ENCODE data around the gene SMIM20. TPM values are rescaled to one million over a fixed set of nuclear protein-coding genes. Genes with fewer than 3 reads are reported as not detected.

Gene SMIM20
- total RNA-seq, 2 experiments from 2014 or later = 44.0 to 53.8 TPM

- DNase-seq (ENCODE audit: low spot score) = no peak
- no peaks in the 10 kb centered on the region for H3K9me3 ChIP-seq (ENCODE audit: low read length)
- H3K4me2 ChIP-seq (ENCODE audit: low read length) = no peak overlapping the region
- peaks cover 17% of the 10 kb centered on the region for H3K79me2 ChIP-seq (ENCODE audit: insufficient read depth, low read depth, low read length)
- ChIA-PET POLR2A (interaction anchor here (0.6 to 4.9 kb wide), 8 partner anchors 10 to 52 kb away, joined by 3 to 43 read pairs (median 12); no protein-coding TSS in a partner anchor), CTCF (ENCODE audit: unreplicated experiment) (interaction anchor here (1.1 kb wide), 1 partner anchor 16 kb away, joined by 3 read pairs; no protein-coding TSS in a partner anchor)
- no TSS peak for BruUV-seq (replicated peaks)
- no peak overlapping the region for H3K27ac ChIP-seq (ENCODE audit: low read depth, low read length, poor library complexity, severe bottlenecking)
- TF ChIP-seq EZH2phosphoT487 (IDR thresholded peaks at IDR 0.05; ENCODE audit: borderline replicate concordance, low read depth, low read length) = no peak
- TF ChIP-seq CTCF (conservative IDR thresholded peaks at IDR 0.05; ENCODE audit: low read length) = no peak
- no peaks in the 10 kb centered on the region for H4K20me1 ChIP-seq (ENCODE audit: insufficient read depth, low read length)
- no peaks in the 10 kb centered on the region for H3K9me2 ChIP-seq (ENCODE audit: insufficient read depth, low read length)
- no peak overlapping the region for H2AFZ ChIP-seq (ENCODE audit: low read length)
- H3K4me3 ChIP-seq (ENCODE audit: low read depth, low read length, poor library complexity, severe bottlenecking) = no peak overlapping the region
- intact Hi-C loops (cut with micrococcal nuclease; ENCODE audit: unreplicated experiment) = loop anchor here (5.0 kb wide), 1 partner anchor 411 kb away; the partner anchor contains the start of gene RBPJ
- peaks cover 25% of the 10 kb centered on the region for H3K4me1 ChIP-seq (ENCODE audit: insufficient read depth, low read length, poor library complexity, severe bottlenecking)
- peaks cover 19% of the 10 kb centered on the region for H3K36me3 ChIP-seq (ENCODE audit: insufficient read depth, low read length)
These were observed 2.7 kb upstream of the SMIM20 start for GRCh38 chr4:25911356-25911755.

- H3K4me2 ChIP-seq (ENCODE audit: low read length) = peak overlapping the region; percentile 72
- H3K4me3 ChIP-seq (ENCODE audit: low read depth, low read length, poor library complexity, severe bottlenecking) = peak overlapping the region; percentile 74
- H3K36me3 ChIP-seq (ENCODE audit: insufficient read depth, low read length) = peaks cover 34% of the 10 kb centered on the region
- H3K27ac ChIP-seq (ENCODE audit: low read depth, low read length, poor library complexity, severe bottlenecking) = peak overlapping the region; percentile 78
- H3K9me2 ChIP-seq (ENCODE audit: insufficient read depth, low read length) = no peaks in the 10 kb centered on the region
- H2AFZ ChIP-seq (ENCODE audit: low read length) = peak overlapping the region; percentile 49; the same call in 1 of the 2 replicates
- H3K9me3 ChIP-seq (ENCODE audit: low read length) = no peaks in the 10 kb centered on the region
- intact Hi-C loops (cut with micrococcal nuclease; ENCODE audit: unreplicated experiment) = loop anchor here (5.0 kb wide), 1 partner anchor 409 kb away; the partner anchor contains the start of gene RBPJ
- ChIA-PET CTCF (ENCODE audit: unreplicated experiment) (interaction anchor here (1.2 kb wide), 1 partner anchor 54 kb away, joined by 3 read pairs; no protein-coding TSS in a partner anchor), POLR2A (interaction anchor here (0.6 to 4.9 kb wide), 20 partner anchors 9 to 66 kb away, joined by 3 to 43 read pairs (median 5); no protein-coding TSS in a partner anchor)
- peaks cover 22% of the 10 kb centered on the region for H3K79me2 ChIP-seq (ENCODE audit: insufficient read depth, low read depth, low read length)
- BruUV-seq (replicated peaks) = TSS peak; percentile 94
- peaks cover 25% of the 10 kb centered on the region for H3K4me1 ChIP-seq (ENCODE audit: insufficient read depth, low read length, poor library complexity, severe bottlenecking)
- no peaks in the 10 kb centered on the region for H4K20me1 ChIP-seq (ENCODE audit: insufficient read depth, low read length)
- peak; percentile 64 for DNase-seq (ENCODE audit: low spot score)
- no peak for TF ChIP-seq EZH2phosphoT487 (IDR thresholded peaks at IDR 0.05; ENCODE audit: borderline replicate concordance, low read depth, low read length)
- no peak for TF ChIP-seq CTCF (conservative IDR thresholded peaks at IDR 0.05; ENCODE audit: low read length)
These were observed 767 bp upstream of the SMIM20 start for GRCh38 chr4:25913056-25913850.
